PC-9 (cell line): ENCODE measurements around the gene BCAP29. TPM values are rescaled to one million over a fixed set of nuclear protein-coding genes. Genes with fewer than 3 reads are reported as not detected.

Experiments
- BruUV-seq: library from RNA; stranded (reverse); fragments of 400-500 nt; replicated peaks from 2 replicates; lab custom pipeline; 2021; lab: Mats Ljungman, UMichigan
- CTCF ChIA-PET: fragments of 300-600 bp; sonication (Branson Sonifier 250); formaldehyde crosslinking; loops from one replicate; lab custom pipeline; 2022; ENCODE audit warnings: antibody characterized with exemption; lab: Charles Lee
- POLR2A ChIA-PET: fragments of 300-600 bp; sonication (Branson Sonifier 250); formaldehyde crosslinking; loops from one replicate; lab custom pipeline; 2022; ENCODE audit warnings: antibody characterized with exemption; ENCODE audit not compliant: unreplicated experiment; lab: Charles Lee
- DNase-seq, 2 experiments: peaks; one replicate each; pipeline versions ENCODE4 v3.0.0 to v3.0.0-alpha.2; 2015 to 2022; ENCODE audit warnings: mixed read lengths in 1 of 2
- H2AFZ ChIP-seq: fragments of 200-600 bp; sonication (generic); 2 replicates; pipeline ENCODE4 v1.8.1; 2017; ENCODE audit warnings: antibody characterized with exemption
- H3F3A ChIP-seq: fragments of 200-600 bp; sonication (generic); 2 replicates; pipeline ENCODE4 v1.8.1; 2017; ENCODE audit warnings: antibody characterized with exemption, mild to moderate bottlenecking, low read depth; ENCODE audit not compliant: insufficient read depth
- H3K27ac ChIP-seq: fragments of 200-600 bp; sonication (generic); 2 replicates; pipeline ENCODE4 v1.6.1; 2016; ENCODE audit warnings: mixed run types
- H3K27me3 ChIP-seq: fragments of 200-600 bp; sonication (generic); 2 replicates; pipeline ENCODE4 v1.6.1; 2016; ENCODE audit warnings: low read depth, mixed run types; ENCODE audit not compliant: insufficient read depth
- H3K36me3 ChIP-seq: fragments of 200-600 bp; sonication (generic); 2 replicates; pipeline ENCODE4 v1.6.1; 2016; ENCODE audit warnings: low read depth, mixed run types
- H3K4me1 ChIP-seq: fragments of 200-600 bp; sonication (generic); replicated peaks from 2 replicates; pipeline ENCODE4 v1.6.1; 2016; ENCODE audit warnings: mixed run types; ENCODE audit not compliant: insufficient read depth
- H3K4me2 ChIP-seq: fragments of 200-600 bp; sonication (generic); 2 replicates; pipeline ENCODE4 v1.6.1; 2017; ENCODE audit warnings: mixed run types
- H3K4me3 ChIP-seq: fragments of 200-600 bp; sonication (generic); 2 replicates; pipeline ENCODE4 v1.6.1; 2016; ENCODE audit warnings: mixed run types
- H3K79me2 ChIP-seq: fragments of 200-600 bp; sonication (generic); 2 replicates; pipeline ENCODE4 v1.6.1; 2017; ENCODE audit warnings: low read depth, mixed run types
- H3K9me2 ChIP-seq: fragments of 200-600 bp; sonication (generic); 2 replicates; pipeline ENCODE4 v1.8.1; 2017; ENCODE audit warnings: mild to moderate bottlenecking; ENCODE audit not compliant: insufficient read depth
- H3K9me3 ChIP-seq: fragments of 200-600 bp; sonication (generic); 2 replicates; pipeline ENCODE4 v1.8.1; 2016; ENCODE audit warnings: low read depth; ENCODE audit not compliant: insufficient read depth
- H4K20me1 ChIP-seq: fragments of 200-600 bp; sonication (generic); 2 replicates; pipeline ENCODE4 v1.8.1; 2017; ENCODE audit not compliant: insufficient read depth
- EZH2 ChIP-seq: fragments of 200-600 bp; sonication (generic); IDR thresholded peaks from 2 replicates; pipeline ENCODE4 v1.8.0; 2017; ENCODE audit warnings: antibody characterized with exemption, low read depth
- intact Hi-C: fragments of 100-400 bp; cut with micrococcal nuclease; formaldehyde crosslinking; loops from one replicate; pipeline ENCODE4 v1.10.0; 2022; ENCODE audit not compliant: unreplicated experiment
- total RNA-seq: library from RNA; stranded (reverse); gene quantifications from 2 replicates; pipeline ENCODE4 v1.2.3, GENCODE V29; 2021
- TF ChIP-seq, protein P1 (sequence below): fragments of 200-600 bp; sonication (generic); conservative IDR thresholded peaks from 2 replicates; pipeline ENCODE4 v1.6.1; 2017; ENCODE audit warnings: mixed run types, antibody characterized with exemption, mild to moderate bottlenecking, moderate library complexity

Gene BCAP29
- total RNA-seq, 1 experiment from 2014 or later, result 58.3 TPM

DNA sequence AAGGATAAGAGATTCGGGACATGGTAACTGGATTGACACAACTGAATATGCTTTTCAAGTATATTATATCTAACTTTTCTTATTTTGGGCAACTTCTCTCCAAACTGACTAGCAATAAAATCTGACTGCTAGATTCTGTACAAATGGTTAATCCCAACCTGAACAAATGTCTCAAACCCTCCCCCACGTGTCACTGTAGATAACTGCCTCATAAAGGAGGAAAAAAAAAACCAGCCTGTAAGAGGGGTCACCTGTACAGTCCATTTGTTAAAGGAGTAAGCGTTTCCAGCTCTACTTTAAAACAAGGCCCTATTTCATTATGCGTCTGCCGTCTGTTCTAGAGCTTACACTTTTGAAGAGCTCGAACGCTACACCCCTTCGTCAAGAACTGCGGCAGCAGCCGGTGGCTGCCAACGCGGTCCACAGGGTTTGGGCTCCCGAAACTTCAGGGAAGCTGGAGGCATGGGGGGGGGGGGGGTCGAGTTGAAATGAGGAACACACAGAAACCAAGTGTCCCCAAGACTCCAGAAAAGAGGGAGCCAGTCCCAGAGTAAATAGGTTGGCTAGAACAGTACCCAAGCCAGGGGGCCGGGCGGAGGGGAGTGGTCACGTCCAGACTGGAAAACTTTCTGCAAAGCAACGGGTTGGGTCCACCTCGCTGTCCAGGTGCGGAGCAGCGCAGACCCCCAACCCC is 16.8 kb upstream of the BCAP29 start:
- intact Hi-C loops, result loop anchor here (2.0 to 10.0 kb wide), 5 partner anchors 56 to 358 kb away; partner anchors contain the start of gene SLC26A4
- POLR2A ChIA-PET, result interaction anchor here (0.6 to 0.7 kb wide), 2 partner anchors 57 to 394 kb away, joined by 3 to 12 read pairs; no protein-coding TSS in a partner anchor
- CTCF ChIA-PET, result interaction anchor here (0.6 to 1.3 kb wide), 3 partner anchors 24 to 311 kb away, joined by 3 to 6 read pairs (median 4); no protein-coding TSS in a partner anchor

GRCh38 chr7:107563775-107564552 is 16.1 kb upstream of the BCAP29 start, which contains the start of the genes COG5 and DUS4L:
Gene COG5 (minus strand): TSS chr7:107563920. CDS start chr7:107563896, 24 bp downstream.
Gene DUS4L (plus strand): TSS chr7:107563971. CDS start chr7:107567071, 3,100 bp downstream.
- H3K27me3 ChIP-seq, result no peaks in the 10 kb centered on the region
- TSS peak; percentile 49 for BruUV-seq
- ChIA-PET CTCF (interaction anchor here (0.7 to 1.6 kb wide), 4 partner anchors 45 to 311 kb away, joined by 3 to 8 read pairs (median 4); no protein-coding TSS in a partner anchor), POLR2A (interaction anchor here (0.6 to 0.7 kb wide), 3 partner anchors 9 to 395 kb away, joined by 3 to 12 read pairs (median 3); no protein-coding TSS in a partner anchor)
- H3K4me3 ChIP-seq, result peak within 1 kb of the TSS; percentile 92
- peaks cover 13% of the 10 kb centered on the region; the same call in 1 of the 2 replicates for H3K36me3 ChIP-seq
- peak within 1 kb of the TSS; percentile 94 for H2AFZ ChIP-seq
- H3K9me2 ChIP-seq, result no peaks in the 10 kb centered on the region
- H3F3A ChIP-seq, result peaks cover 11% of the 10 kb centered on the region; the same call in 1 of the 2 replicates
- intact Hi-C loops, result loop anchor here (1.0 to 10.0 kb wide), 8 partner anchors 16 to 359 kb away; partner anchors contain the start of genes BCAP29 and SLC26A4
- peaks cover 41% of the 10 kb centered on the region for H3K4me1 ChIP-seq
- H3K4me2 ChIP-seq, result peak within 1 kb of the TSS; percentile 94
- peak within 1 kb of the TSS; percentile 89 for H3K27ac ChIP-seq
- peaks cover 70% of the 10 kb centered on the region for H3K79me2 ChIP-seq
- H3K9me3 ChIP-seq, result no peaks in the 10 kb centered on the region
- TF ChIP-seq, protein P1, sequence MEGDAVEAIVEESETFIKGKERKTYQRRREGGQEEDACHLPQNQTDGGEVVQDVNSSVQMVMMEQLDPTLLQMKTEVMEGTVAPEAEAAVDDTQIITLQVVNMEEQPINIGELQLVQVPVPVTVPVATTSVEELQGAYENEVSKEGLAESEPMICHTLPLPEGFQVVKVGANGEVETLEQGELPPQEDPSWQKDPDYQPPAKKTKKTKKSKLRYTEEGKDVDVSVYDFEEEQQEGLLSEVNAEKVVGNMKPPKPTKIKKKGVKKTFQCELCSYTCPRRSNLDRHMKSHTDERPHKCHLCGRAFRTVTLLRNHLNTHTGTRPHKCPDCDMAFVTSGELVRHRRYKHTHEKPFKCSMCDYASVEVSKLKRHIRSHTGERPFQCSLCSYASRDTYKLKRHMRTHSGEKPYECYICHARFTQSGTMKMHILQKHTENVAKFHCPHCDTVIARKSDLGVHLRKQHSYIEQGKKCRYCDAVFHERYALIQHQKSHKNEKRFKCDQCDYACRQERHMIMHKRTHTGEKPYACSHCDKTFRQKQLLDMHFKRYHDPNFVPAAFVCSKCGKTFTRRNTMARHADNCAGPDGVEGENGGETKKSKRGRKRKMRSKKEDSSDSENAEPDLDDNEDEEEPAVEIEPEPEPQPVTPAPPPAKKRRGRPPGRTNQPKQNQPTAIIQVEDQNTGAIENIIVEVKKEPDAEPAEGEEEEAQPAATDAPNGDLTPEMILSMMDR, result no peak
- TF ChIP-seq EZH2, result no peak
- peak; percentile 58 to 78 for DNase-seq
- H4K20me1 ChIP-seq, result no peaks in the 10 kb centered on the region

More for the DNA sequence above, 16.8 kb upstream of the BCAP29 start:
- Histone ChIP-seq H2AFZ (peak overlapping the region; percentile 94), H3K9me3 (no peaks in the 10 kb centered on the region), H3K27me3 (no peaks in the 10 kb centered on the region), H3F3A (peaks cover 11% of the 10 kb centered on the region; the same call in 1 of the 2 replicates), H4K20me1 (no peaks in the 10 kb centered on the region), H3K79me2 (peaks cover 73% of the 10 kb centered on the region), H3K27ac (peak overlapping the region; percentile 89), H3K4me3 (peak overlapping the region; percentile 92), H3K9me2 (no peaks in the 10 kb centered on the region), H3K4me2 (peak overlapping the region; percentile 94), H3K4me1 (peaks cover 41% of the 10 kb centered on the region), H3K36me3 (peaks cover 13% of the 10 kb centered on the region; the same call in 1 of the 2 replicates)
- no peak for TF ChIP-seq EZH2
- TF ChIP-seq, protein P1, result no peak
- peak in 1 of 2 experiments; percentile 49 for DNase-seq
- BruUV-seq, result TSS peak; percentile 28
